GM12873 (cell line): ENCODE data around the gene ZNF827.

Experiments used
- TF ChIP-seq, protein P1 (sequence below): IDR thresholded peaks from 2 replicates; pipeline ENCODE4 v1.5.1; 2012; ENCODE audit warnings: low read depth, mild to moderate bottlenecking, moderate library complexity, low read length, control low read depth; ENCODE audit not compliant: insufficient read depth; ENCODE audit errors: missing control alignments

ZNF827 gene

DNA sequence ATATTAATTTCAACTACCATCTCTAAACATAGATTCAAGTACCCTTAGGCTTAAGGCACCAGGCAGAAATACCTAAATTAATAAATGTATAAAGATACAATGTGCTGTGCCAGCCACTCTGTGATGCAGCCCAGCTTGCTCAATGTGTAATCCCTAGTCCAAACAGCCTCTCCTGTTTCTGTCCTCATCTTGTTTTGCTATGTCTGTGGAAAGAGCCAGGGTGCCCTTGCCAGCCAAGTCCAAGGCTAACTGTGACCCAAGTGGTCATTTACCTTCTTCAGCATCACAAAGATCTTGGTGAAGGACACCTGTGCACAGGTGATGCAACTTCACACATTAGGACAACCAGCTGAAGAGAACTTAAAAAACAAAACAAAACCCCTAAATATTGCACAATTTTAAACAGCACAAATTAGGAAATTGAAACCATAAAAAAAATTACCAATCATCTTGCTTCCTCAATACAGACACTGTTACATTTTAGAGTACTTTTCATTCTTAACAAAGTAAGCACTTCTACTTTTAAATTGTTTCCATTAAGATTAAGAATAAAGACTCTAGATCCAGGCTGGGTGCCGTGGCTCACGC, 169.1 kb downstream of the ZNF827 start:
- TF ChIP-seq, protein P1, sequence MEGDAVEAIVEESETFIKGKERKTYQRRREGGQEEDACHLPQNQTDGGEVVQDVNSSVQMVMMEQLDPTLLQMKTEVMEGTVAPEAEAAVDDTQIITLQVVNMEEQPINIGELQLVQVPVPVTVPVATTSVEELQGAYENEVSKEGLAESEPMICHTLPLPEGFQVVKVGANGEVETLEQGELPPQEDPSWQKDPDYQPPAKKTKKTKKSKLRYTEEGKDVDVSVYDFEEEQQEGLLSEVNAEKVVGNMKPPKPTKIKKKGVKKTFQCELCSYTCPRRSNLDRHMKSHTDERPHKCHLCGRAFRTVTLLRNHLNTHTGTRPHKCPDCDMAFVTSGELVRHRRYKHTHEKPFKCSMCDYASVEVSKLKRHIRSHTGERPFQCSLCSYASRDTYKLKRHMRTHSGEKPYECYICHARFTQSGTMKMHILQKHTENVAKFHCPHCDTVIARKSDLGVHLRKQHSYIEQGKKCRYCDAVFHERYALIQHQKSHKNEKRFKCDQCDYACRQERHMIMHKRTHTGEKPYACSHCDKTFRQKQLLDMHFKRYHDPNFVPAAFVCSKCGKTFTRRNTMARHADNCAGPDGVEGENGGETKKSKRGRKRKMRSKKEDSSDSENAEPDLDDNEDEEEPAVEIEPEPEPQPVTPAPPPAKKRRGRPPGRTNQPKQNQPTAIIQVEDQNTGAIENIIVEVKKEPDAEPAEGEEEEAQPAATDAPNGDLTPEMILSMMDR, result no peak

DNA sequence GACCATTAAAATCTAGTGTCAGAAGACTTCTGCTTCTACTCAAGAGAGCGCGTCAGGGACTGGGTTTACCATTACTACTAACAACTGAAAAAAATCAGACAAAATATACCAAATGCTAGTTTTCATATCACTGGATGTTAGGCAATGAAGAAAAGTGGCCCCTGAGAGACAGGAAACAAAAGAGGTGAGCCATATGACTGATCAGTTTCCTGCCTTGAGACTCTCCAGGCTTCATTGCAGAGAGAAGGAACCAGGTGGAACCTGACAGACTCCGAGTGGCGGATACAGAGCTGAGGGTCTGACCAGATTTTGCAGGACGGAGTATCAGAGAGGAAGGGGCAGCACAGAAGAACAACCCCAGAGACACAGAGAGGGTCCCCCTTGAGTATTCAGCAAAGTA, 172.3 kb downstream of the ZNF827 start:
- TF ChIP-seq, protein P1, result no peak

DNA sequence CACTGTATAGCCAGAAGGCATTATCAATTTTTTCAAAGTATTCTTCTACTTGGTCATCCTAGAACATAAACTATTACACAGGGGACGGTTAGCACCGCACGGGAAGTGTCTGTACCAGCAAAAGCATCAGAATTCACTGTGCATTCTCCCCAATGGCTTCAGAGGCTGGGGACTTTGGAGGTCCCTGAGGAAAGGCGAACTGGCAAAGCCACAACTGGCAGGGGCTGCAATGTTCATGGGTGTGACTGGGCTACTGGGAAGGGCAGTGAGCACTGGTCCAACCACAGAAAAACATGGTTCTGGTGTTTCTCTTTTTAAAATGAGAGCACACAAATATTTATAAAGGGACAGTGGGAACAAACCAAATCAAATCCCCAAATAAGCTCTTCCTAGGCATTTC, 175.2 kb downstream of the ZNF827 start:
- TF ChIP-seq, protein P1, result no peak

- TF ChIP-seq, protein P1, result no peak
These were observed 175.9 kb downstream of the ZNF827 start for GRCh38 chr4:145762719-145763118.

- TF ChIP-seq, protein P1, result no peak
These were observed 177.4 kb downstream of the ZNF827 start for GRCh38 chr4:145760961-145761929.

GRCh38 chr4:145760176-145760575, 178.4 kb downstream of the ZNF827 start:
- TF ChIP-seq, protein P1, result no peak

- TF ChIP-seq, protein P1, result no peak
These were observed 181.4 kb downstream of the ZNF827 start for GRCh38 chr4:145757188-145757587.
